Left lung (tissue), 10 donors: ENCODE results near the gene RPS5. TPM values are rescaled to one million over a fixed set of nuclear protein-coding genes. Genes with fewer than 3 reads are reported as not detected.

Experiments
- ATAC-seq: fragments of 200-7000 bp; cut with Tn5 transposase; one replicate; pipeline ENCODE4 v1.9.1; 2020; ENCODE audit warnings: moderate library complexity
- DNase-seq, 4 donors: peaks; one replicate each; pipeline ENCODE4 v3.0.0-alpha.2; 2013 to 2020
- H3K27ac ChIP-seq, 2 donors: fragments of 200-600 bp; sonication (generic) in 1 of 2; one replicate each; pipeline versions ENCODE4 v1.5.0 to v1.8.0; 2020 to 2021
- H3K27me3 ChIP-seq, 2 donors: fragments of 200-600 bp; sonication (generic) in 1 of 2; one replicate each; pipeline versions ENCODE4 v1.5.0 to v1.8.0; 2020 to 2021
- H3K36me3 ChIP-seq, 2 donors: fragments of 200-600 bp; sonication (generic) in 1 of 2; one replicate each; pipeline versions ENCODE4 v1.5.0 to v1.8.0; 2020 to 2021
- H3K4me1 ChIP-seq, 2 donors: fragments of 200-600 bp; one replicate each; pipeline ENCODE4 v1.8.0; 2021
- H3K4me3 ChIP-seq, 2 donors: fragments of 200-600 bp; sonication (generic) in 1 of 2; one replicate each; pipeline versions ENCODE4 v1.5.0 to v1.8.0; 2020 to 2021; ENCODE audit warnings: mild to moderate bottlenecking in 1 of 2
- H3K9me3 ChIP-seq, 2 donors: fragments of 200-600 bp; sonication (generic) in 1 of 2; one replicate each; pipeline versions ENCODE4 v1.5.0 to v1.8.0; 2020 to 2021
- CTCF ChIP-seq, 2 donors: fragments of 200-600 bp; sonication (generic) in 1 of 2; IDR thresholded peaks; one replicate each; pipeline versions ENCODE4 v1.5.0 to v1.8.0; 2021; ENCODE audit warnings: antibody characterized with exemption in 2 of 2
- intact Hi-C, 2 donors: fragments of 100-400 bp; cut with DNase I; formaldehyde crosslinking; loops; one replicate each; pipeline versions ENCODE4 v1.11.2 to v1.14.2; 2022
- polyA plus RNA-seq, 6 donors: library from polyadenylated mRNA; unstranded; fragments of 120-200 nt; gene quantifications; one replicate each; pipeline ENCODE4 v1.2.1, GENCODE V29; 2013; ENCODE audit not compliant: insufficient read length in 6 of 6
- total RNA-seq, 2 donors: library from RNA; stranded (reverse); fragmentation: NEBNext Ultra II Directional; extraction: Animal tissue kit (Norgen Biotek cat#: 25700); gene quantifications; one replicate each; pipeline ENCODE4 v1.2.1, GENCODE V29; 2021
- donor health status: DM: no; HTN: yes; CAD: no.
- donor health status: DM: no; HTN: no; CAD: no.

The RPS5 gene
- total and polyA plus RNA-seq, 8 donors, result 842 to 1,479 (median 1,280) TPM

- peaks cover 0 to 26% of the 10 kb centered on the region in 2 donors for H3K4me1 ChIP-seq
- TF ChIP-seq CTCF (IDR thresholded peaks at IDR 0.05), result no peak
- no peak for DNase-seq
- peaks cover 31 to 89% of the 10 kb centered on the region in 2 donors for H3K27me3 ChIP-seq
- no peak overlapping the region for H3K4me3 ChIP-seq
- H3K27ac ChIP-seq, result no peak overlapping the region
- intact Hi-C loops, result no loop called here
- ATAC-seq, result no peak
- no peaks in the 10 kb centered on the region for H3K9me3 ChIP-seq
- peaks cover 0 to 5% of the 10 kb centered on the region in 2 donors for H3K36me3 ChIP-seq
Measured at GRCh38 chr19:58353717-58354477, 33.2 kb upstream of the RPS5 start.

GRCh38 chr19:58354478-58355030 is 32.5 kb upstream of the RPS5 start:
- no peak for DNase-seq
- peaks cover 0 to 5% of the 10 kb centered on the region in 2 donors for H3K36me3 ChIP-seq
- H3K4me3 ChIP-seq, result no peak overlapping the region
- H3K27me3 ChIP-seq, result peaks cover 29 to 82% of the 10 kb centered on the region in 2 donors
- no peak for TF ChIP-seq CTCF (IDR thresholded peaks at IDR 0.05)
- H3K9me3 ChIP-seq, result no peaks in the 10 kb centered on the region
- intact Hi-C loops, result no loop called here
- peaks cover 0 to 23% of the 10 kb centered on the region in 2 donors for H3K4me1 ChIP-seq
- H3K27ac ChIP-seq, result no peak overlapping the region
- ATAC-seq, result no peak

- peaks cover 0 to 16% of the 10 kb centered on the region in 2 donors for H3K4me1 ChIP-seq
- ATAC-seq (no peak), DNase-seq (no peak)
- peaks cover 0 to 1% of the 10 kb centered on the region in 2 donors for H3K36me3 ChIP-seq
- intact Hi-C loops, result no loop called here
- H3K27ac ChIP-seq, result no peak overlapping the region
- peaks cover 22 to 75% of the 10 kb centered on the region in 2 donors for H3K27me3 ChIP-seq
- TF ChIP-seq CTCF (IDR thresholded peaks at IDR 0.05), result no peak
- no peak overlapping the region for H3K4me3 ChIP-seq
- H3K9me3 ChIP-seq, result no peaks in the 10 kb centered on the region
Measured at GRCh38 chr19:58355215-58355796, 31.8 kb upstream of the RPS5 start.

GRCh38 chr19:58355908-58356765 is 30.9 kb upstream of the RPS5 start:
- Histone ChIP-seq H3K4me1 (peaks cover 0 to 16% of the 10 kb centered on the region in 2 donors), H3K27ac (no peak overlapping the region), H3K36me3 (no peaks in the 10 kb centered on the region), H3K4me3 (peak overlapping the region; percentile 19 to 23), H3K9me3 (no peaks in the 10 kb centered on the region), H3K27me3 (peaks cover 21 to 67% of the 10 kb centered on the region in 2 donors)
- intact Hi-C loops, result no loop called here
- ATAC-seq (peak; percentile 20), DNase-seq (peak in 2 of 4 donors; percentile 25 to 72)
- TF ChIP-seq CTCF (IDR thresholded peaks at IDR 0.05), result no peak
